OCI-LY7 (cell line): ENCODE results near the gene CCR7. TPM values are rescaled to one million over a fixed set of nuclear protein-coding genes. Genes with fewer than 3 reads are reported as not detected.

Experiments used
- BruUV-seq: library from RNA; stranded (reverse); fragments of 400-500 nt; replicated peaks from 2 replicates; lab custom pipeline; 2021; lab: Mats Ljungman, UMichigan
- CTCF ChIA-PET: fragments of 300-600 bp; sonication (Branson Sonifier 250); formaldehyde crosslinking; loops from one replicate; lab custom pipeline; 2022; ENCODE audit warnings: antibody characterized with exemption; ENCODE audit not compliant: unreplicated experiment; lab: Charles Lee
- POLR2A ChIA-PET: fragments of 300-600 bp; sonication (Branson Sonifier 250); formaldehyde crosslinking; loops from one replicate; lab custom pipeline; 2022; ENCODE audit warnings: antibody characterized with exemption; lab: Charles Lee
- DNase-seq: peaks from one replicate; pipeline ENCODE4 v3.0.0-alpha.2; 2015; ENCODE audit warnings: low spot score
- H2AFZ ChIP-seq: fragments of 200-600 bp; sonication (generic), shearing (Covaris generic); 2 replicates; pipeline ENCODE4 v1.6.1; 2014; ENCODE audit warnings: mild to moderate bottlenecking, antibody characterized with exemption, low read length, moderate library complexity
- H3K27ac ChIP-seq: fragments of 200-600 bp; sonication (generic); 2 replicates; pipeline ENCODE4 v1.5.1; 2014; ENCODE audit warnings: mixed run types, low read depth, mild to moderate bottlenecking, moderate library complexity, low read length, inconsistent platforms; ENCODE audit not compliant: poor library complexity, severe bottlenecking
- H3K36me3 ChIP-seq: fragments of 200-600 bp; sonication (generic); 2 replicates; pipeline ENCODE4 v1.6.1; 2014; ENCODE audit warnings: mild to moderate bottlenecking, antibody characterized with exemption, low read length, moderate library complexity, mixed read lengths; ENCODE audit not compliant: insufficient read depth
- H3K4me1 ChIP-seq: fragments of 200-600 bp; sonication (generic); 2 replicates; pipeline ENCODE4 v1.5.1; 2014; ENCODE audit warnings: mild to moderate bottlenecking, low read length; ENCODE audit not compliant: insufficient read depth, poor library complexity, severe bottlenecking
- H3K4me2 ChIP-seq: fragments of 200-600 bp; sonication (generic); 2 replicates; pipeline ENCODE4 v1.6.1; 2014; ENCODE audit warnings: mild to moderate bottlenecking, low read length
- H3K4me3 ChIP-seq: fragments of 200-600 bp; sonication (generic); 2 replicates; pipeline ENCODE4 v1.5.1; 2014; ENCODE audit warnings: mild to moderate bottlenecking, low read depth, low read length; ENCODE audit not compliant: poor library complexity, severe bottlenecking
- H3K79me2 ChIP-seq: fragments of 200-600 bp; sonication (generic); 2 replicates; pipeline ENCODE4 v1.6.1; 2016; ENCODE audit warnings: low read depth, mild to moderate bottlenecking, low read length, moderate library complexity, mixed read lengths; ENCODE audit not compliant: insufficient read depth
- H3K9me2 ChIP-seq: fragments of 200-600 bp; sonication (generic); 2 replicates; pipeline ENCODE4 v1.6.1; 2016; ENCODE audit warnings: mild to moderate bottlenecking, low read length, mixed read lengths; ENCODE audit not compliant: insufficient read depth
- H3K9me3 ChIP-seq: fragments of 200-600 bp; sonication (generic); 2 replicates; pipeline ENCODE4 v1.6.1; 2014; ENCODE audit warnings: mild to moderate bottlenecking, mixed run types, low read length, mixed read lengths
- H4K20me1 ChIP-seq: fragments of 200-600 bp; sonication (generic); 2 replicates; pipeline ENCODE4 v1.6.1; 2014; ENCODE audit warnings: mild to moderate bottlenecking, antibody characterized with exemption, low read length, moderate library complexity, mixed read lengths; ENCODE audit not compliant: insufficient read depth
- CTCF ChIP-seq: fragments of 200-600 bp; sonication (generic); conservative IDR thresholded peaks from 2 replicates; pipeline ENCODE4 v1.5.1; 2014; ENCODE audit warnings: mild to moderate bottlenecking, antibody characterized with exemption, low read length, moderate library complexity, mixed read lengths
- EZH2phosphoT487 ChIP-seq: fragments of 200-600 bp; sonication (generic); IDR thresholded peaks from 2 replicates; pipeline ENCODE4 v1.6.1; 2018; ENCODE audit warnings: low read depth, borderline replicate concordance, mild to moderate bottlenecking, mixed run types, antibody characterized with exemption, low read length, moderate library complexity, mixed read lengths
- intact Hi-C: fragments of 100-400 bp; cut with micrococcal nuclease; formaldehyde crosslinking; loops from one replicate; pipeline ENCODE4 v1.10.0; 2022; ENCODE audit not compliant: unreplicated experiment
- total RNA-seq, 2 experiments: library from RNA; depleted of rRNA in 1 of 2; stranded (reverse); fragments of >200 nt in 1 of 2; shearing (Covaris generic) in 1 of 2; gene quantifications; 2 replicates each; pipeline ENCODE4 v1.2.3, GENCODE V29; 2014 to 2022

CCR7 gene
- total RNA-seq, 2 experiments from 2014 or later: 0.48 to 2.3 TPM

- no peak for TF ChIP-seq CTCF
- TF ChIP-seq EZH2phosphoT487: no peak
- Histone ChIP-seq H3K9me2 (no peaks in the 10 kb centered on the region), H4K20me1 (no peaks in the 10 kb centered on the region), H3K27ac (no peak overlapping the region), H3K36me3 (no peaks in the 10 kb centered on the region), H3K9me3 (peaks cover 23% of the 10 kb centered on the region), H3K4me1 (peaks cover 5% of the 10 kb centered on the region), H3K79me2 (no peaks in the 10 kb centered on the region), H3K4me3 (no peak overlapping the region), H3K4me2 (no peak overlapping the region), H2AFZ (no peak overlapping the region)
- intact Hi-C loops: no loop called here
- no TSS peak for BruUV-seq
- ChIA-PET CTCF (no interaction called here), POLR2A (interaction anchor here (0.7 kb wide), 1 partner anchor 62 kb away, joined by 3 read pairs; no protein-coding TSS in a partner anchor)
- DNase-seq: no peak
Observed at GRCh38 chr17:40522961-40523310, 42.3 kb downstream of the CCR7 start.

GRCh38 chr17:40522250-40522960 lies 42.9 kb downstream of the CCR7 start:
- POLR2A ChIA-PET: interaction anchor here (0.7 kb wide), 1 partner anchor 61 kb away, joined by 3 read pairs; no protein-coding TSS in a partner anchor
- no peak for DNase-seq

More at GRCh38 chr17:40522250-40522960, 42.9 kb downstream of the CCR7 start:
- no peak overlapping the region for H2AFZ ChIP-seq
- H3K9me3 ChIP-seq: peaks cover 23% of the 10 kb centered on the region
- H3K4me3 ChIP-seq: no peak overlapping the region
- peaks cover 10% of the 10 kb centered on the region for H3K4me1 ChIP-seq
- no peaks in the 10 kb centered on the region for H3K9me2 ChIP-seq
- intact Hi-C loops: no loop called here
- H3K79me2 ChIP-seq: no peaks in the 10 kb centered on the region
- no peak overlapping the region for H3K4me2 ChIP-seq
- CTCF ChIA-PET: no interaction called here
- BruUV-seq: no TSS peak
- TF ChIP-seq EZH2phosphoT487 (no peak), CTCF (no peak)
- H3K27ac ChIP-seq: no peak overlapping the region
- no peaks in the 10 kb centered on the region for H4K20me1 ChIP-seq
- H3K36me3 ChIP-seq: no peaks in the 10 kb centered on the region
